HG02885 (cell line): ENCODE data around the gene MAP2K3.

Source experiments
- ATAC-seq: cut with Tn5 transposase; IDR thresholded peaks from one replicate; pipeline ENCODE4 v1.9.1; 2021; ENCODE audit warnings: mild to moderate bottlenecking; ENCODE audit not compliant: unreplicated experiment, poor library complexity

MAP2K3 gene

GRCh38 chr17:21279582-21279981 is 4.9 kb upstream of the MAP2K3 start:
- ATAC-seq, result no peak

- ATAC-seq, result peak; percentile 34
Observed at GRCh38 chr17:21280081-21280518, 4.4 kb upstream of the MAP2K3 start.

GRCh38 chr17:21282231-21282630 is 2.3 kb upstream of the MAP2K3 start:
- no peak for ATAC-seq

- ATAC-seq, result no peak
Observed at GRCh38 chr17:21282850-21283249, 1.7 kb upstream of the MAP2K3 start.

DNA sequence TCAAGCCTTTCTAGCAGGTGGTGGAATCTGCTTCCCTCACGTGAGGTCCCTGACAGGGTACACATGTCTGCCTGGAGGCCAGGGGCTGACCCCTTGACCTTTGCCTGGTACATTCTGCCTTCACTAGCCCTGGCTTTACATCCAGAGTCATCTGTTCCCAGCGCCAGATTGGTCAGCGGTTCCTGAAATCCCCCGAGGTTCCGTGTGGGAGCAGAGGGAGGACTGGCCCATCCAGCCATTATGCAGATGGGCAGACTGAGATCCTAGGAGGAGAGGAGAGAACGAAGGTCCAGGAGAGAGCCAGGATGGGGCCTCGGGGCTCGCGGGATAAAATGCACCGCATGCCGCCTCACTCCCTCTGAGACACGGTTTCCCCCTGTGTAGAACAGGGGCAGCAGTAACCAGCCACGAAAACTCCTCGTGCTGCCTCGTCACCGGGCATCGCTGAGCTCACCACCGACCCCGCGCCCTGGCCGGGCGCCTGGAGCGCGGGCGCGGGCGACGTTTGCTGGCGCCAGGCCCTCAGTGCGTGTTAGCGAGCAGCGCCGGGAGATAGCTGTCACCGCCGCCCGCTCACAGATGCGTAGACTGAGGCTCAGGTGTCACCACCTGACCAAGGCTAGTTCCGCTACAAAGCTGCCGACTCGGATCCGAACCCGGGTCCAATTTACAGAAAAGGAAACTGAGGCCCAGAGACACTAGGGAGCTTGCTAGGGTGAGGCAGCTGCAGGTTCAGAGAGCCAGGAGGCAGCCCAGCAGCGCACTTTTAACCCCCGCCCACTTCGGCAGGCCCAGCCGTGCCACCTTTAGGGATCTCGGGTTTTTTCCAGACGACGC is 811 bp upstream of the MAP2K3 start:
- peak; percentile 12 for ATAC-seq

- ATAC-seq, result no peak
Observed at GRCh38 chr17:21285164-21286065, 904 bp downstream of the MAP2K3 start.

DNA sequence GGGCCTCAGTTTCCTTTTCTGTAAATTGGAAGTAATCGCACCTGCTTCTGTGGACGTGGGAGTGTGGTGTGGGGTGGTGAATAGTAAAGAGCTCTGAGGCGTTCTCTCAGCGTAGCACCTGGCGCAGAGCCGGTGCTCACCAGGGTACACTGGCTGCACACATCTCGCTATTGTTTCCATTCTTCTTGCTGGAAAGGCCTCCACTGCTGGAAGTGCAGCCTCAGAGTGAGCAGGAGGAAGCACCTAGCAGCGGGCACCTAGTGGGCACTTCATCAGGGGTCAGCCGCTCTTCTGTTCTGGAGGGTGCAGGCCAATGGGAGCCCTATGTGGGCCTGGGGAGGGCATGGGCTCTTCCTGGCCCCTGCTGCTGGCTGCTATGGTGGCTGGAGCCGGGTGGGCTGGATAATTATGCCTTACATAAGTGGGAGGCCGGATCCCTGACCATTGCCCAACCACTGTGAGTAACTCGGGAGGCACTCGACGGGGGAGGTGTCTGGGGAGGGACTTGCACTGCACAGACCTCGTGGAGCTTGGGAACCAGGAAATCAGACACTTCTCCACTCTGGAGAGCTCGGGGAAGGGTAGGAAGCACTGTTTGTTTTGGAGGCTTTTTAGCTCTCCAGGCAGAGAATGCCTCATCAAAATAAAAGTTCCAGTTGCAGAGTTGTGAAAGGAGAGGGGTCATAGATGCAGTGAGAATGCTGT is 1.7 kb downstream of the MAP2K3 start:
- no peak for ATAC-seq

GRCh38 chr17:21286909-21287702 is 2.6 kb downstream of the MAP2K3 start:
- no peak for ATAC-seq

GRCh38 chr17:21287703-21288449 is 3.4 kb downstream of the MAP2K3 start:
- peak; percentile 28 for ATAC-seq

- ATAC-seq, result no peak
Observed at GRCh38 chr17:21288571-21289017, 4.1 kb downstream of the MAP2K3 start.

GRCh38 chr17:21289175-21289901 is 4.8 kb downstream of the MAP2K3 start:
- no peak for ATAC-seq

DNA sequence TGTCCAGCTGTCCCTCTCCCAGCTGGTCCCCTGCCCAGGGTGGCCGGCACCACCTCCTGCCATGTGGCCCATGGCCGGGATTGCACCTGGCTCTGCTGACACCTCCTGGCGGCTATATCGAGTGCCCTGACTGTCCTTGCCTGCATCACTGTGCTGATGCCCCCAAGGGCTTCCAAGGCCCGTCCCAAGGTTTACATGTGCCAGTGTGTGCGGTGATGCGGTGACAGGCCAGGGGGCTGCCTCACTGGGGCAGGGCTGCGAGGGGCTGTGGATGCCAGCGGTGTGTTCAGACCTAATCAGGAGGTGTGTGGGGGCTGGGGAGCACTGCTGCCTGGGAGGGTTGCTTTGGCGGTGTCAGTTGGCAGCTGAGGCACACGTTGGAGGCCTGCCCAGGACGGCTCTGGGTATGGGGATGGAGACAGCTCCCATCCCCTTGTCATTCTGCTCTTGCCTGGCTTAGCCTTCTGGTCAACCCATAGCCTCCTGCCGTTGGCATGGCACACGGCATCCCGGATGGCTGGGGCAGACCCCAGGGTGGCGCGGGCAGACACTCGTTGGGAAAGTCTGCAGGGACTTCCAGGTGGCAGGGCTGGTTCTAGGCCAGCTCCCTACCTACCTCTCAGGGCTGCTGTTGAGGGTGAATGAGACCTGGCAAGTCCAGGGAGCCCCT is 5.5 kb downstream of the MAP2K3 start:
- no peak for ATAC-seq

- ATAC-seq, result no peak
Observed at GRCh38 chr17:21291357-21291756, 6.8 kb downstream of the MAP2K3 start.

DNA sequence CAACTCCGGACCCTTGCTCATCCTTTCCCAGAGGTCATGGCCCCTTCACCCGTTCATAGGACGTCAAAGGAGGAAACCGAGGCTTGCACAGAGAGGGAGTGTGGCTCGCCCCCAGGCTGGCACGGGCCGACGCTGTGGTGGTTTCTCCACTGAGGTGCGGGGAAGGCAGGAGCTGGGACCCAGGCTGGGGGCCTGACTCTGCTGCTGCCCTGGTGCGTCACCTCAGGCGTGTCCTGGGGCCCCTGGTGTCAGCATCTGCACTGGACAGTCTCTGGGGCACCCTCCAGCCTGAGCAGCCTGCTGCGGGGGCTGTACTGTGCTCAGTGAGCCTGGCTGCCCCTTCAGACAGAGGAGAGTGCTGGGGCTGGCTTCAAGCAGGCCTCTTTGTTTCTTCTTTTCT is 7.4 kb downstream of the MAP2K3 start:
- no peak for ATAC-seq

GRCh38 chr17:21292867-21293830 is 8.6 kb downstream of the MAP2K3 start:
- no peak for ATAC-seq

DNA sequence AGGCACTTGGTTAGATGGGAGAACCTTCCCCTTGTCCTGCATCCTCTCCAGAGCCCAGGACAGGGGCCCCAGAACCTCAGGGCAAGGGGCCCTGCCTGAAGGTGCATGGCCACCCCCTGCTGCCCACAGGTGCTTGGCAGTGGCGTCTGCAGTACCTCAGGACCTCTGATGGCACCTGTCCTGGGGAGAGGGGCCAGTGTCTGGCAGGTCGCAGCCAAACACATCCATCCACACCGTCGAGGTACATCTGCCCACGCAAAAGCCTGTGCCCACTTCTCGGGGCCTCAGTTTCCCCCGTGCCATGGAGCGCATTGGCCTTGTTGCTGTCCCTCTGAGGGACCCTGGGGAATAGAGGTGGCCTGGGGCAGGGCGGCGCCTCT is 9.3 kb downstream of the MAP2K3 start:
- no peak for ATAC-seq
